GM12801 (cell line): ENCODE data around the gene P3R3URF.

Experiments used
- CTCF ChIP-seq: IDR thresholded peaks from one replicate; pipeline ENCODE4 v1.5.1; 2011; ENCODE audit warnings: control low read depth; ENCODE audit not compliant: insufficient read length; ENCODE audit errors: extremely low read depth

P3R3URF gene

GRCh38 chr1:46133781-46134350 is 42.4 kb downstream of the P3R3URF start:
- no peak for TF ChIP-seq CTCF

- no peak for TF ChIP-seq CTCF
Observed at GRCh38 chr1:46133181-46133658, 43.1 kb downstream of the P3R3URF start.

- TF ChIP-seq CTCF: no peak
Observed at GRCh38 chr1:46132529-46133180, 43.6 kb downstream of the P3R3URF start, which contains the start of gene PIK3R3. Gene PIK3R3 (minus strand): TSS chr1:46132629. CDS start chr1:46131952, 677 bp downstream.

- TF ChIP-seq CTCF: no peak
Observed at GRCh38 chr1:46131712-46132528, 44.4 kb downstream of the P3R3URF start.

- TF ChIP-seq CTCF: no peak
Observed at GRCh38 chr1:46131093-46131492, 45.2 kb downstream of the P3R3URF start.

- TF ChIP-seq CTCF: no peak
Observed at GRCh38 chr1:46130606-46131005, 45.7 kb downstream of the P3R3URF start.

GRCh38 chr1:46130121-46130520 is 46.2 kb downstream of the P3R3URF start:
- TF ChIP-seq CTCF: no peak
